HG03045 (cell line): Measurements from ENCODE around the gene AADACL2.
"Not testable (repeated sequence)": the region's sequence is repeated elsewhere in the genome, so short reads cannot be mapped to it uniquely, and the experiment has no call there.

Experiments
- ATAC-seq: cut with Tn5 transposase; IDR thresholded peaks from one replicate; pipeline ENCODE4 v1.9.1; 2021; ENCODE audit warnings: mild to moderate bottlenecking, moderate library complexity; ENCODE audit not compliant: unreplicated experiment

Gene AADACL2

GRCh38 chr3:151764699-151765098 lies 31.0 kb downstream of the AADACL2 start:
- ATAC-seq = not testable (repeated sequence)

DNA sequence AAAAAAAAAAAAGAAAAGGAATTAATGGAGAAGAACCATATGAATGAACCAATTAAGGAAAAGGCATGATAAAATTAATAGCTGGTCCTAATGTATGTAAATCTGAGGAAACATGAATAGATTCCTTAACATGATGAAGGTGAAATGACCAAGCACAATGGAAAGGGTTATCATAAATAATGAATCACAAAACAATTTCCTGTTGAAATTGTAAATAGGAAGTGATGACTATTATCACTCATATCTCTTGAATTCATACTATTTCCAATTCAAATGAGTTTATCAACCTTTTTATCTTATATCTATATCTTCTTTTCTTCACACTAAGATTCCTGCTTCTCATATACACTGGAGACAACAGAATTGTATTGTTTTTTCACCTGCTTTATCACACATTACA lies 32.0 kb downstream of the AADACL2 start:
- no peak for ATAC-seq

DNA sequence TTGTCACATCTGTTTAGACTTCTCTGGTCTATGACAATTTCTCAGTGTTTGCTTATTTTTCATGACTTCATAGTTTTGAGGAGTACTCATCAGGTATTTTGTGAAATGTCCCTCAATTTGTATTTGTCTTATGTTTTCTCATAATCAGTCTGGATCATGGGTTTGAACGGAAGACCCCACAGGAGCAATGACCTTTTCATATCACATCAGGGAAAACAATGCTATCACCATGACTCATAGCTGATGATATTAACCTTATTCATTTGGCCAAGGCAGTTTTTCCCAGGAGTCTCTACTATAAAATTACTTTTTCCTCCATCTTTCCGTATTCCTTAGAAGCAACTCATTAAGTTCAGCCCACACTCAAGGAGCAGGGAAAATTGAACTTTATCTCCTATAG lies 32.7 kb downstream of the AADACL2 start:
- ATAC-seq = no peak

DNA sequence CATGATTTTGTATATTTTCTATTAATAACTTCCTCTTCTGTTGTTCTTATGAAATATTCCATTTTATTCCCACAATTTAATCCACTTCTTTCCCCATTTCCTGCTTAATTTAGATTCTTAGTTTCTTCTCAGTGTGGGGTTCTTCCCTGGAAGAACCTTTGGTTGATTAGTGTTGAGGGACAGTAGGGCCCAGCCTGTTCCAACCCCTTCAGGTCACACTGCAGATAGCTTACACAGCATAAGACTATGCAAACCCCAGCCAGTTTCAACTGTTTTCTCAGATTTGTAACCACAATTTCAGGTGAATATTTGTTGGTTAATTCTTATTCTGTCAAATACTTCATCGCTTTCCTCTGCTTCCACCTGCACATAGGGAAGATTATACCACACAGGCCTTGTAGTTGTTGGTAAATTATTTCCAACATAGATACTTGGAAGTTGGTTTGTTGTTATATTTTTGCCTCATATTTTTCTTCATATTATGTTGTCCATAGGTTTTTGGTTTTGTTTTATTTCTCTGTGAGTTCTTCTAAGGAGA lies 34.7 kb downstream of the AADACL2 start:
- no peak for ATAC-seq

DNA sequence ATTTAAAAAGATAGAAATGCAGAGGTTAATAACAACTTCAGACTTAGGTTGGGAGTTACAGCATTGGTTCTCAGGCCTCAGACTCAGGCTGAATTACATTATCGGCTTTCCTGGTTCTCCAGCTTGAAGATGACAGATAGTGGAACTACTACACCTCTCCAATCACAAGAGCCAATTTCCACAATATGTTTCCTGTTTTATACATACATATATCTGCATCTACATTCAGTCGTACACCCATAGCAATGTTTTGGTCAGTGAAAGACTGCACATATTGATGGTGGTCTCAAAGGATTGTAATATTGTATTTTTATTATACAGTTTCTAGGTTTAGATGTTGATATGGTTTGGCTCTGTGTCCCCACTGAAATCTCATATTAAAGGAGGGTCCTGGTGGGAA lies 35.4 kb downstream of the AADACL2 start:
- ATAC-seq = no peak

GRCh38 chr3:151770956-151771355 lies 37.2 kb downstream of the AADACL2 start:
- no peak for ATAC-seq

GRCh38 chr3:151772825-151773480 lies 39.2 kb downstream of the AADACL2 start:
- no peak for ATAC-seq

DNA sequence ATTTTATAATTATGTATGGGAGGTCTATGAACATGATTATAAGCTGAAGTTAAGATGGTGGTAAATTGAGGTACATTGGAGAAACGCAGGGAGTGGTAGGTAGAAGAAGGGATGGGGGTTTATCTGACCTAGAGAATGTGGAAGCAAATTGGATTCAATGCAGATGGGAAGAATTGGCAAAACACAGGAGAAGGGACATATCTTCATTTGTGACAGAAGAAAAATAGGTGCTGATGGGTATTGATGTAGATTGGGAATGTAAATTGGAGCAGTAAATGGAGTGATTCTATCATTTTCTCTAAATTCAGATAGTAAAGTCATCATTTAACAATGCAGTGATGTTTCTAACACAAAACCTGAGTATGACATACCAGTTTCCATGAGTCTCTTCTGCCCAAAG lies 40.5 kb downstream of the AADACL2 start:
- ATAC-seq = no peak

DNA sequence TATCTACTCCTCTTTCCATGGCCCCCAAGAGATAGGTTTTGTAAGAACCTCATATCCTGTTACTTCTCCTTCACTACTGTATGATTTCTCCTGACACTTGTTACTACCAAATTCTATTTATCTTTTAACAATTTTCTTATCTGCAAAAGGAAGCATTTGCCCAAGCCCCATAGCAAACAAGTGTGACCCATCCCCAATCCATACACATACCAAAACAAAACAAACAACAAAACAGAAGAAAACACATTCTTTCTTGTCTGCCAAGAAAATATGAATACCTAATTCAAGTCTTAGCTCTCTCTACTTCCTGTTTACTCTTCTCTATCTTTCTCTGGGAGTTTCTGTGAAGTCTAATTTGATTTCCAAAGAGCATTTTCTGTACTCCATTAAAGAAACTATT lies 41.2 kb downstream of the AADACL2 start:
- ATAC-seq = no peak

DNA sequence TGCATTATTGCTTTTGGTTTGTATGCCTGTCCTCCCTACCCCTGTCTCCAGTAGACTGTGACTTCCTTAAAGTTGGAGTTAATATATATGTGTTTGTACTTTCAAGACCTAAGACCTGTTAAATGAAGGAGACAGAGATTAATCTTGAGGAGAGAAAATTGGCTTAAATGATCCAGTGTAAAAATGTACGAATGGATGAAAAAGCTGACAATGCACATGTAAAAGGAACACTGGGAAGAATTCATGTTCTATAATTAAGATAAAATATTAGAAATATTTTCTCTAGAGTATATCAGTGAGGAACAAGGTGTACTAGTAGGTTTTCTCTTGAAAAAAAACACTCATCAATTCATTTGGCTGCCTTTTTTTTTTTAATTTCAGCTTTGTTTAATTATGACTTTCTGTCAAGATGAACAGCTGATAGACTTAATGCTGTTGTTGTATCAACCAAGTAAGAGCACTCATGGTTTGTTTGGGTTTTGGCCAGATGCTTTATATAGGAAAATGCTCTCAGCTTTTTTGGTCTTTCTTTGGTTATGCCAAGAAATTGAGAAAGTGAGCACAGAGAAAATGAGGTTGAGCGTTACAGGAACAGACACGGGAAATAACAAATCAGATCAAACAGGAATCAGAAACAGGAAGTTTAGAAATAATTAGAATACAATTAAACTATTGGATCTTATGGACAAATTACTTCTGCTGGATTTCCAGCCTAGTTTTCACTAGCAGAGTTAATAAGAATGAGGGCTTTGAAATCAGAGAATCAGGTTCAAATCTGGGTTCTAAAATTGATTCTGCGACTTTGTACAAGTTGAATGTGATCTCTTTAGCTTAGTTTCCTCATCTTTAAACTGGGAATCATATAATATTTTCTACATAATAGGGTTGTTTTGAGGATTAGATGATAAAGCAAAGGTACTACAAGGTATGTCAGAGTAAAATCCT lies 41.9 kb downstream of the AADACL2 start:
- no peak for ATAC-seq

DNA sequence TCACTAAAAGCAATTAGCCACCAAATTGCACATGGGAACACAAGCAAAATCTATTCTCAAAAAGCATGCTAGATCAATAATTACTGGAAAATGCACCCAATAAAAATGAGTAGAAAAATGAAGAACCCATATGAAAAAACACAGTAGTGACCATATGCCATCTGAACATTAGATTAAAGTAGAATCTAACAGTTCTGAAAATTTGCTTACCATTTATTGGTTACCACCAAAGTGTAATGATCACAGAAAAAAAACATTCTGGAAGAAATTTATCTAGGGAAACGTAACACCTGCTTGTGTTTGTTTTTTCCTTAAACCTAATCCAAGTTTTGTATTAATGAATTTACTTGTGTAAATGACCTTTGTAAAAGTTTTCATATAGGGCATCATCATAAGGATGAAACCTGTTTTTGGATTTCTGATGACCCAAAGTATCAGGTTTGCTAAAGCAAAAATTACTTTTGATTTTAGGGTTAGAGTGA lies 42.6 kb downstream of the AADACL2 start:
- no peak for ATAC-seq

DNA sequence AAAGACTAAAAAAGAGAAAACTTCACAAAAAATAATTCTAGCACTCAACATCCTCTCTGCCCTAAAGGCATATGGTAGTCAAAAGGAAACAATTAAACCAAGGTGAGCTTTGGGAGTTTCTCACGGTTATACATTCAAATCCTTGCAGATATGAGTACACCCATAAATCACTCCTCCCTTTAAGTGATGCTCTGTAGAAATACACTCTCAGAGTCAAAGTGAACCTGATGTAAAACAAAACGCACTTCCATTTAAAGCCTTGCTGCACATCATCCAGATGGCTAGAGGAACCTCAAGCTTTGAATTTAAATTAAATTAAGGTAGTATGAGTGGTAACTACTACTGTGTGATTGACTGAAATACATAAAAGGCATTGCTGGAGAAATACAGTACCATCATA lies 44.2 kb downstream of the AADACL2 start:
- no peak for ATAC-seq

GRCh38 chr3:151787626-151788025 lies 53.9 kb downstream of the AADACL2 start:
- no peak for ATAC-seq

GRCh38 chr3:151788401-151788800 lies 54.7 kb downstream of the AADACL2 start:
- no peak for ATAC-seq

GRCh38 chr3:151789853-151790463 lies 56.2 kb downstream of the AADACL2 start:
- ATAC-seq = no peak

DNA sequence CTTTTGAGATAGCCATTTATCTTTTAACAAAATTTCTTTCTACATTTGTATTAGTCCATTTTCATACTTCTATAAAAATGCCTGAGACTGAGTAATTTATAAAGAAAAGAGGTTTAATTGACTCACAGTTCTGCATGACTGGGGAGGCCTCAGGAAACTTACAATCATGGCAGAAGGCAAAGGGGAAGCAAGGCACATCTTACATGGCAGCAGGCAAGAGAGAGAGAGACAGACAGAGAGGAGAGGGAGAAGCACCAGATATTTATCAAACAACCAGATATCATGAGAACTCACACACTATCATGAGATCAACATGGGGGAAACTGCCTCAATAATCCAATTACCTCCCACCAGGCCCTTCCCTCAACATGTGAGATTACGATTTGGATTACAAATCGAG lies 57.0 kb downstream of the AADACL2 start:
- ATAC-seq = not testable (repeated sequence)

GRCh38 chr3:151792411-151792810 lies 58.7 kb downstream of the AADACL2 start:
- no peak for ATAC-seq

DNA sequence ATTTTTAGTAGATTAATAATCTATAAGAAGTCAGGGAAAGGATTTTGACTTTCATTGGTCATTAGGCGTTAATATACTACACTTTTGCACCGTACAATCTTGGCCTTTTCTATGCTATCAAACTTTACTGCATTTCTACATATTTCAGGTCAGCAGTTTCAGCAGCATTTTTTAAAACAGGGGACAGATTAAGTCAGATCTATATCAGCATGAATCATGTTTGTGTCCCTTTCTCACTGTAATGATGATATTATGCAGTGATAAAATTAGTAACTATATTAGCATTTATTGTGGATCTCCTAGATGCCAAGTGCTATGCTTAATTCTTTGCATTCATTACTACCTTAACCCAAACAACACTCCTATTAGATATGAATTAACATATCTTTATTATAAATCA lies 59.9 kb downstream of the AADACL2 start:
- no peak for ATAC-seq

- no peak for ATAC-seq
Measured at GRCh38 chr3:151794080-151794479, 60.4 kb downstream of the AADACL2 start.

GRCh38 chr3:151795276-151795675 lies 61.5 kb downstream of the AADACL2 start:
- ATAC-seq = no peak

GRCh38 chr3:151796105-151796680 lies 62.5 kb downstream of the AADACL2 start:
- ATAC-seq = no peak
